ENCODE measurements around the gene NEK7.

DNA sequence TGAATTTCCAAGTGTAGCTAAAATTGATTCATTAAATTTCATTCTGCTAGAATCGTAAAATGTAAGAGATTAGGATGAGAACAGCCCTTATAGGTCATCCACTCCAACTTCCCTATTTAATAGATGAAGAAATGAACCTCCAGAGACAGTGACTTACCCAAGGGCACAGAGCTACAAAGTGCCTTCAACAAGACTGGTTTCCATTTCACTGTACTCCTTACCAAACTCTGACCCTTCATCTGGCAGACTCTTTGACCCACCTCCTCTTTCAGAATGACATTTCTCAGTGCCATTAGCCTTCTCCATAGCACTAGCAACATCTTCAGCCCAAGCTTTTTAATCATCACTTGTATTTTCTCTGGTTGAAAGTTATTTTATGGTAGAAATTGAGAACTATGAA lies 161.3 kb downstream of the NEK7 start:
- TF ChIP-seq CREB1 (IDR thresholded peaks at IDR 0.05) = no peak
- TF ChIP-seq, protein P1, sequence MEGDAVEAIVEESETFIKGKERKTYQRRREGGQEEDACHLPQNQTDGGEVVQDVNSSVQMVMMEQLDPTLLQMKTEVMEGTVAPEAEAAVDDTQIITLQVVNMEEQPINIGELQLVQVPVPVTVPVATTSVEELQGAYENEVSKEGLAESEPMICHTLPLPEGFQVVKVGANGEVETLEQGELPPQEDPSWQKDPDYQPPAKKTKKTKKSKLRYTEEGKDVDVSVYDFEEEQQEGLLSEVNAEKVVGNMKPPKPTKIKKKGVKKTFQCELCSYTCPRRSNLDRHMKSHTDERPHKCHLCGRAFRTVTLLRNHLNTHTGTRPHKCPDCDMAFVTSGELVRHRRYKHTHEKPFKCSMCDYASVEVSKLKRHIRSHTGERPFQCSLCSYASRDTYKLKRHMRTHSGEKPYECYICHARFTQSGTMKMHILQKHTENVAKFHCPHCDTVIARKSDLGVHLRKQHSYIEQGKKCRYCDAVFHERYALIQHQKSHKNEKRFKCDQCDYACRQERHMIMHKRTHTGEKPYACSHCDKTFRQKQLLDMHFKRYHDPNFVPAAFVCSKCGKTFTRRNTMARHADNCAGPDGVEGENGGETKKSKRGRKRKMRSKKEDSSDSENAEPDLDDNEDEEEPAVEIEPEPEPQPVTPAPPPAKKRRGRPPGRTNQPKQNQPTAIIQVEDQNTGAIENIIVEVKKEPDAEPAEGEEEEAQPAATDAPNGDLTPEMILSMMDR (IDR thresholded peaks at IDR 0.05; ENCODE audit: control extremely low read depth in 1 of 3, insufficient read depth in 1 of 3, low read depth in 1 of 3, low read length in 3 of 3) = no peak
- TF ChIP-seq SRF (IDR thresholded peaks at IDR 0.05; ENCODE audit: low read depth, low read length) = no peak
- no peak for TF ChIP-seq SIN3A (conservative IDR thresholded peaks at IDR 0.05 in 1 of 2, IDR thresholded peaks at IDR 0.05 in 1 of 2; ENCODE audit: low read depth in 1 of 2, low read length in 2 of 2)
- TF ChIP-seq KDM1A (IDR thresholded peaks at IDR 0.05; ENCODE audit: borderline replicate concordance, low read length) = no peak
- no peak for TF ChIP-seq BRCA1 (IDR thresholded peaks at IDR 0.05; ENCODE audit: low read depth, low read length)
- TF ChIP-seq POLR2A (IDR thresholded peaks at IDR 0.05; ENCODE audit: control extremely low read depth in 1 of 2, low read depth in 2 of 2, low read length in 2 of 2) = no peak
- TF ChIP-seq, protein P2, sequence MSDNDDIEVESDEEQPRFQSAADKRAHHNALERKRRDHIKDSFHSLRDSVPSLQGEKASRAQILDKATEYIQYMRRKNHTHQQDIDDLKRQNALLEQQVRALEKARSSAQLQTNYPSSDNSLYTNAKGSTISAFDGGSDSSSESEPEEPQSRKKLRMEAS (IDR thresholded peaks at IDR 0.05) = no peak
- TF ChIP-seq POLR2AphosphoS5 (IDR thresholded peaks at IDR 0.05; ENCODE audit: low read depth, low read length) = no peak

All from H1 (cell line).